HEK293 (cell line): ENCODE measurements around the gene ATP2A3.

Experiments
- FEZF1 ChIP-seq: fragments of 450-650 bp; formaldehyde crosslinking; IDR thresholded peaks from 2 replicates; pipeline ENCODE4 v1.5.1; 2016; ENCODE audit warnings: missing biosample characterization, missing genetic modification characterization
- GLIS2 ChIP-seq: fragments of 450-650 bp; formaldehyde crosslinking; IDR thresholded peaks from 2 replicates; pipeline ENCODE4 v1.5.1; 2016; ENCODE audit warnings: missing biosample characterization, missing genetic modification characterization
- KLF9 ChIP-seq: fragments of 450-650 bp; formaldehyde crosslinking; IDR thresholded peaks from 2 replicates; pipeline ENCODE4 v1.5.1; 2016; ENCODE audit warnings: missing biosample characterization, missing genetic modification characterization, low read depth
- MYNN ChIP-seq: fragments of 450-650 bp; formaldehyde crosslinking; IDR thresholded peaks from 2 replicates; pipeline ENCODE4 v1.5.1; 2016; ENCODE audit warnings: missing biosample characterization, missing genetic modification characterization, borderline replicate concordance
- SCRT2 ChIP-seq: fragments of 450-650 bp; formaldehyde crosslinking; IDR thresholded peaks from 2 replicates; pipeline ENCODE4 v1.5.1; 2016; ENCODE audit warnings: missing biosample characterization, missing genetic modification characterization
- TRIM28 ChIP-seq: IDR thresholded peaks from 2 replicates; pipeline ENCODE4 v1.6.1; 2011; ENCODE audit warnings: low read length, control low read depth, borderline replicate concordance
- ZNF112 ChIP-seq: fragments of 450-650 bp; formaldehyde crosslinking; IDR thresholded peaks from 2 replicates; pipeline ENCODE4 v1.5.0; 2017; ENCODE audit warnings: missing biosample characterization, missing genetic modification characterization
- ZNF132 ChIP-seq: fragments of 450-650 bp; formaldehyde crosslinking; IDR thresholded peaks from 2 replicates; pipeline ENCODE4 v1.5.1; 2017; ENCODE audit warnings: missing biosample characterization, missing genetic modification characterization, borderline replicate concordance
- ZNF133 ChIP-seq: fragments of 450-650 bp; formaldehyde crosslinking; IDR thresholded peaks from 2 replicates; pipeline ENCODE4 v1.5.1; 2016; ENCODE audit warnings: missing biosample characterization, missing genetic modification characterization
- ZNF174 ChIP-seq: fragments of 450-650 bp; formaldehyde crosslinking; IDR thresholded peaks from 2 replicates; pipeline ENCODE4 v1.5.0; 2017; ENCODE audit warnings: missing biosample characterization, mild to moderate bottlenecking, missing genetic modification characterization
- ZNF184 ChIP-seq: fragments of 450-650 bp; IDR thresholded peaks from 2 replicates; pipeline ENCODE4 v1.5.1; 2018; ENCODE audit warnings: missing biosample characterization, mild to moderate bottlenecking, missing genetic modification characterization
- ZNF266 ChIP-seq: fragments of 450-650 bp; formaldehyde crosslinking; IDR thresholded peaks from 2 replicates; pipeline ENCODE4 v1.5.1; 2016; ENCODE audit warnings: missing biosample characterization, missing genetic modification characterization, low read depth
- ZNF335 ChIP-seq: fragments of 450-650 bp; formaldehyde crosslinking; conservative IDR thresholded peaks from 2 replicates; pipeline ENCODE4 v1.5.1; 2016; ENCODE audit warnings: missing biosample characterization, missing genetic modification characterization
- ZNF341 ChIP-seq: fragments of 450-650 bp; formaldehyde crosslinking; IDR thresholded peaks from 2 replicates; pipeline ENCODE4; 2016; ENCODE audit warnings: low read depth, missing biosample characterization, missing genetic modification characterization
- ZNF350 ChIP-seq: fragments of 450-650 bp; formaldehyde crosslinking; IDR thresholded peaks from 2 replicates; pipeline ENCODE4 v1.5.0; 2017; ENCODE audit warnings: missing biosample characterization, mild to moderate bottlenecking, missing genetic modification characterization
- ZNF426 ChIP-seq: fragments of 450-650 bp; formaldehyde crosslinking; IDR thresholded peaks from 2 replicates; pipeline ENCODE4 v1.5.1; 2017; ENCODE audit warnings: missing biosample characterization, missing genetic modification characterization, mild to moderate bottlenecking, inconsistent platforms, moderate library complexity
- ZNF514 ChIP-seq: fragments of 450-650 bp; formaldehyde crosslinking; IDR thresholded peaks from 2 replicates; pipeline ENCODE4 v1.5.1; 2016; ENCODE audit warnings: missing biosample characterization, missing genetic modification characterization
- ZNF549 ChIP-seq: fragments of 450-650 bp; IDR thresholded peaks from 2 replicates; pipeline ENCODE4 v1.5.1; 2018; ENCODE audit warnings: missing biosample characterization, missing genetic modification characterization, mild to moderate bottlenecking, inconsistent platforms, moderate library complexity
- ZNF623 ChIP-seq: fragments of 450-650 bp; formaldehyde crosslinking; IDR thresholded peaks from 2 replicates; pipeline ENCODE4 v1.5.1; 2016; ENCODE audit warnings: missing biosample characterization, missing genetic modification characterization
- ZNF626 ChIP-seq: fragments of 450-650 bp; sonication (Bioruptor Pico); formaldehyde crosslinking; IDR thresholded peaks from 2 replicates; pipeline ENCODE4 v1.5.1; 2018; ENCODE audit warnings: missing biosample characterization, missing genetic modification characterization, inconsistent platforms
- ZNF654 ChIP-seq: fragments of 450-650 bp; formaldehyde crosslinking; IDR thresholded peaks from 2 replicates; pipeline ENCODE4 v1.5.1; 2016; ENCODE audit warnings: low read depth, missing biosample characterization, missing genetic modification characterization
- ZNF664 ChIP-seq: fragments of 450-650 bp; formaldehyde crosslinking; IDR thresholded peaks from 2 replicates; pipeline ENCODE4 v1.5.1; 2016; ENCODE audit warnings: missing biosample characterization, missing genetic modification characterization
- ZNF701 ChIP-seq: fragments of 450-650 bp; formaldehyde crosslinking; IDR thresholded peaks from 2 replicates; pipeline ENCODE4 v1.5.1; 2016; ENCODE audit warnings: missing biosample characterization, missing genetic modification characterization
- ZNF776 ChIP-seq: fragments of 450-650 bp; formaldehyde crosslinking; IDR thresholded peaks from 2 replicates; pipeline ENCODE4 v1.5.0; 2017; ENCODE audit warnings: missing biosample characterization, missing genetic modification characterization, borderline replicate concordance
- ZNF785 ChIP-seq: fragments of 450-650 bp; formaldehyde crosslinking; IDR thresholded peaks from 2 replicates; pipeline ENCODE4 v1.5.1; 2016; ENCODE audit warnings: missing biosample characterization, missing genetic modification characterization
- ZNF792 ChIP-seq: fragments of 450-650 bp; formaldehyde crosslinking; IDR thresholded peaks from 2 replicates; pipeline ENCODE4 v1.5.1; 2016; ENCODE audit warnings: missing biosample characterization, missing genetic modification characterization
- ZNF830 ChIP-seq: fragments of 450-650 bp; IDR thresholded peaks from 2 replicates; pipeline ENCODE4 v1.5.0; 2018; ENCODE audit warnings: missing biosample characterization, missing genetic modification characterization, low read depth, mild to moderate bottlenecking, moderate library complexity
- ZSCAN16 ChIP-seq: fragments of 450-650 bp; formaldehyde crosslinking; IDR thresholded peaks from 2 replicates; pipeline ENCODE4 v1.5.1; 2016; ENCODE audit warnings: missing biosample characterization, missing genetic modification characterization
- TF ChIP-seq, protein P1 (sequence below): fragments of 450-650 bp; formaldehyde crosslinking; IDR thresholded peaks from 2 replicates; pipeline ENCODE4 v1.5.1; 2016; ENCODE audit warnings: missing biosample characterization, missing genetic modification characterization
- TF ChIP-seq, protein P2 (sequence below): fragments of 450-650 bp; formaldehyde crosslinking; IDR thresholded peaks from 2 replicates; pipeline ENCODE4 v1.5.1; 2016; ENCODE audit warnings: missing biosample characterization, missing genetic modification characterization
- TF ChIP-seq, protein P3 (sequence below): fragments of 450-650 bp; formaldehyde crosslinking; IDR thresholded peaks from 2 replicates; pipeline ENCODE4 v1.5.1; 2016; ENCODE audit warnings: missing biosample characterization, missing genetic modification characterization
- TF ChIP-seq, protein P4 (sequence below): fragments of 450-650 bp; formaldehyde crosslinking; IDR thresholded peaks from 2 replicates; pipeline ENCODE4 v1.5.1; 2017; ENCODE audit warnings: missing biosample characterization, missing genetic modification characterization
- TF ChIP-seq, protein P5 (sequence below): fragments of 450-650 bp; formaldehyde crosslinking; IDR thresholded peaks from 2 replicates; pipeline ENCODE4 v1.5.1; 2016; ENCODE audit warnings: missing biosample characterization, missing genetic modification characterization
- TF ChIP-seq, protein P6 (sequence below): fragments of 450-650 bp; formaldehyde crosslinking; IDR thresholded peaks from 2 replicates; pipeline ENCODE4 v1.5.1; 2017; ENCODE audit warnings: missing biosample characterization, missing genetic modification characterization

Gene ATP2A3

DNA sequence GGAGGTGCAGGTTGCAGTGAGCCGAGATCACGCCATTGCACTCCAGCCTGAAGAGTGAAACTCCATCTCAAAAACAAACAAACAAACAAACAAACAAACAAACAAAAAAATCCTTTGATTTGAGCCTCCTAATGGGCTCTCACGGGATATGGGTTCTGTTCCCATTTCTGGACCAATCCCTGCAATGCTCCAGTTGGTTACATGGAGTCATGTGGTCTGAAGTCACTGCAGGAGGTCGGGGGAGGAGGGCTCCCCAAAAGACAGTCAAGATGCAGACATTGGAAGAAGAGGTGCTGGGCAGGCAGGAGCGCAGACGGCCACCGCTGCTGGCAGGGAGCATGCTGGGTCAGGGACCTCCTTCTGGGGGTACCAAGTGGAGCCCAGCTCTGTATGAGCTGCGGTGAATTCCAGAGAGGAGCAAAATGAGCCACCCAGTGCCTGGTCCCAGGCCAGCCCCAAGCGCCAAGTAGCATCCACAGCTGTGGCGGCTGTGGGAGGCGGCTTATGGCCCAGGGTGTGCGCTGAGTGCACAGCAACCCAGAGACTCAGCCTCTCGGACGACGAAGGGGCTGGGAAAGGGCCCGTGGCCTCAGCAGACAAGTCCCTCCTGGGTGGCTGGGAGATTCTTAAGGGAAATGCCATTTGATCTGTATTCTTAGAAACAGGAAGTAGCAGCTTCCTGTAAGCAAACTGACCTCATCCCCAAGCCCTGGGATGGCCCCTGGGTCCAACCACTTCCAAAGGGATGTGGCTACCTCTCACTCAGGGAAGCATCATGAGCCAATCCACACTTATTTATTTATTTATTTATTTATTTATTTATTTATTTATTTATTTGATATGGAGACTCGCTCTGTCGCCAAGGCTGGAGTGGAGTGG lies 19.6 kb upstream of the ATP2A3 start (continued):
- TF ChIP-seq ZNF174 (tag by site-specific recombination) (no peak), ZNF830 (tag by site-specific recombination) (no peak), ZNF184 (no peak), KLF9 (tag by site-specific recombination) (no peak), ZNF623 (peak; percentile 84), ZNF664 (tag by site-specific recombination) (peak; percentile 55; the same call in 1 of the 2 replicates), ZNF549 (no peak), ZNF112 (tag by site-specific recombination) (no peak), ZNF701 (tag by site-specific recombination) (no peak), ZNF132 (tag by site-specific recombination) (no peak), ZNF350 (tag by site-specific recombination) (no peak), ZNF133 (tag by site-specific recombination) (no peak), ZNF335 (no peak), FEZF1 (no peak), ZNF426 (tag by site-specific recombination) (peak; percentile 86), ZNF792 (no peak), ZNF341 (tag by site-specific recombination) (peak; percentile 34; the same call in 1 of the 2 replicates), SCRT2 (tag by site-specific recombination) (no peak), ZNF626 (no peak), TRIM28 (no peak), ZSCAN16 (tag by site-specific recombination) (no peak), ZNF266 (tag by site-specific recombination) (peak; percentile 83), ZNF776 (tag by site-specific recombination) (no peak), ZNF785 (tag by site-specific recombination) (no peak), MYNN (tag by site-specific recombination) (no peak), ZNF654 (peak; percentile 39), GLIS2 (tag by site-specific recombination) (no peak), ZNF514 (tag by site-specific recombination) (no peak)
- TF ChIP-seq, protein P1, sequence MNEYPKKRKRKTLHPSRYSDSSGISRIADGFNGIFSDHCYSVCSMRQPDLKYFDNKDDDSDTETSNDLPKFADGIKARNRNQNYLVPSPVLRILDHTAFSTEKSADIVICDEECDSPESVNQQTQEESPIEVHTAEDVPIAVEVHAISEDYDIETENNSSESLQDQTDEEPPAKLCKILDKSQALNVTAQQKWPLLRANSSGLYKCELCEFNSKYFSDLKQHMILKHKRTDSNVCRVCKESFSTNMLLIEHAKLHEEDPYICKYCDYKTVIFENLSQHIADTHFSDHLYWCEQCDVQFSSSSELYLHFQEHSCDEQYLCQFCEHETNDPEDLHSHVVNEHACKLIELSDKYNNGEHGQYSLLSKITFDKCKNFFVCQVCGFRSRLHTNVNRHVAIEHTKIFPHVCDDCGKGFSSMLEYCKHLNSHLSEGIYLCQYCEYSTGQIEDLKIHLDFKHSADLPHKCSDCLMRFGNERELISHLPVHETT, result 0 out of 2 replicates have a peak, but pooled peaks have one; percentile 46
- TF ChIP-seq, protein P2, sequence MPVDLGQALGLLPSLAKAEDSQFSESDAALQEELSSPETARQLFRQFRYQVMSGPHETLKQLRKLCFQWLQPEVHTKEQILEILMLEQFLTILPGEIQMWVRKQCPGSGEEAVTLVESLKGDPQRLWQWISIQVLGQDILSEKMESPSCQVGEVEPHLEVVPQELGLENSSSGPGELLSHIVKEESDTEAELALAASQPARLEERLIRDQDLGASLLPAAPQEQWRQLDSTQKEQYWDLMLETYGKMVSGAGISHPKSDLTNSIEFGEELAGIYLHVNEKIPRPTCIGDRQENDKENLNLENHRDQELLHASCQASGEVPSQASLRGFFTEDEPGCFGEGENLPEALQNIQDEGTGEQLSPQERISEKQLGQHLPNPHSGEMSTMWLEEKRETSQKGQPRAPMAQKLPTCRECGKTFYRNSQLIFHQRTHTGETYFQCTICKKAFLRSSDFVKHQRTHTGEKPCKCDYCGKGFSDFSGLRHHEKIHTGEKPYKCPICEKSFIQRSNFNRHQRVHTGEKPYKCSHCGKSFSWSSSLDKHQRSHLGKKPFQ, result no peak
- TF ChIP-seq, protein P3, sequence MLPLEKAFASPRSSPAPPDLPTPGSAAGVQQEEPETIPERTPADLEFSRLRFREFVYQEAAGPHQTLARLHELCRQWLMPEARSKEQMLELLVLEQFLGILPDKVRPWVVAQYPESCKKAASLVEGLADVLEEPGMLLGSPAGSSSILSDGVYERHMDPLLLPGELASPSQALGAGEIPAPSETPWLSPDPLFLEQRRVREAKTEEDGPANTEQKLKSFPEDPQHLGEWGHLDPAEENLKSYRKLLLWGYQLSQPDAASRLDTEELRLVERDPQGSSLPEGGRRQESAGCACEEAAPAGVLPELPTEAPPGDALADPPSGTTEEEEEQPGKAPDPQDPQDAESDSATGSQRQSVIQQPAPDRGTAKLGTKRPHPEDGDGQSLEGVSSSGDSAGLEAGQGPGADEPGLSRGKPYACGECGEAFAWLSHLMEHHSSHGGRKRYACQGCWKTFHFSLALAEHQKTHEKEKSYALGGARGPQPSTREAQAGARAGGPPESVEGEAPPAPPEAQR (tag by site-specific recombination), result no peak
- TF ChIP-seq, protein P4, sequence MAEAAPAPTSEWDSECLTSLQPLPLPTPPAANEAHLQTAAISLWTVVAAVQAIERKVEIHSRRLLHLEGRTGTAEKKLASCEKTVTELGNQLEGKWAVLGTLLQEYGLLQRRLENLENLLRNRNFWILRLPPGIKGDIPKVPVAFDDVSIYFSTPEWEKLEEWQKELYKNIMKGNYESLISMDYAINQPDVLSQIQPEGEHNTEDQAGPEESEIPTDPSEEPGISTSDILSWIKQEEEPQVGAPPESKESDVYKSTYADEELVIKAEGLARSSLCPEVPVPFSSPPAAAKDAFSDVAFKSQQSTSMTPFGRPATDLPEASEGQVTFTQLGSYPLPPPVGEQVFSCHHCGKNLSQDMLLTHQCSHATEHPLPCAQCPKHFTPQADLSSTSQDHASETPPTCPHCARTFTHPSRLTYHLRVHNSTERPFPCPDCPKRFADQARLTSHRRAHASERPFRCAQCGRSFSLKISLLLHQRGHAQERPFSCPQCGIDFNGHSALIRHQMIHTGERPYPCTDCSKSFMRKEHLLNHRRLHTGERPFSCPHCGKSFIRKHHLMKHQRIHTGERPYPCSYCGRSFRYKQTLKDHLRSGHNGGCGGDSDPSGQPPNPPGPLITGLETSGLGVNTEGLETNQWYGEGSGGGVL, result no peak
- TF ChIP-seq, protein P5, sequence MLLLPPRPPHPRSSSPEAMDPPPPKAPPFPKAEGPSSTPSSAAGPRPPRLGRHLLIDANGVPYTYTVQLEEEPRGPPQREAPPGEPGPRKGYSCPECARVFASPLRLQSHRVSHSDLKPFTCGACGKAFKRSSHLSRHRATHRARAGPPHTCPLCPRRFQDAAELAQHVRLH (tag by site-specific recombination), result no peak
- TF ChIP-seq, protein P6, sequence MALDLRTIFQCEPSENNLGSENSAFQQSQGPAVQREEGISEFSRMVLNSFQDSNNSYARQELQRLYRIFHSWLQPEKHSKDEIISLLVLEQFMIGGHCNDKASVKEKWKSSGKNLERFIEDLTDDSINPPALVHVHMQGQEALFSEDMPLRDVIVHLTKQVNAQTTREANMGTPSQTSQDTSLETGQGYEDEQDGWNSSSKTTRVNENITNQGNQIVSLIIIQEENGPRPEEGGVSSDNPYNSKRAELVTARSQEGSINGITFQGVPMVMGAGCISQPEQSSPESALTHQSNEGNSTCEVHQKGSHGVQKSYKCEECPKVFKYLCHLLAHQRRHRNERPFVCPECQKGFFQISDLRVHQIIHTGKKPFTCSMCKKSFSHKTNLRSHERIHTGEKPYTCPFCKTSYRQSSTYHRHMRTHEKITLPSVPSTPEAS (tag by site-specific recombination), result no peak
